Spleen (tissue), 11 donors: ENCODE results near the gene UNC5CL. TPM values are rescaled to one million over a fixed set of nuclear protein-coding genes. Genes with fewer than 3 reads are reported as not detected.
"Not testable (repeated sequence)": the region's sequence is repeated elsewhere in the genome, so short reads cannot be mapped to it uniquely, and the experiment has no call there.

ENCODE experiments used
- DNase-seq: peaks from one replicate; pipeline ENCODE4 v3.0.0-alpha.2; 2020
- H3K27ac ChIP-seq, 8 donors: fragments of 200-600 bp; sonication (generic) in 7 of 8; 1 replicate in 4 of 8; 2 replicates in 4 of 8; pipeline versions ENCODE4 v1.5.0 to v1.8.0; 2016 to 2021; ENCODE audit warnings: inconsistent platforms in 4 of 8, mild to moderate bottlenecking in 4 of 8, moderate library complexity in 1 of 8
- H3K27me3 ChIP-seq, 7 donors: fragments of 200-600 bp; sonication (generic) in 6 of 7; replicated peaks in 1 of 7; 1 replicate in 4 of 7; 2 replicates in 3 of 7; pipeline versions ENCODE4 v1.5.0 to v1.8.0; 2016 to 2021; ENCODE audit warnings: inconsistent platforms in 3 of 7, mild to moderate bottlenecking in 1 of 7
- H3K36me3 ChIP-seq, 6 donors: fragments of 200-600 bp; sonication (generic) in 5 of 6; 1 replicate in 4 of 6; 2 replicates in 2 of 6; pipeline versions ENCODE4 v1.5.0 to v1.8.0; 2016 to 2021; ENCODE audit warnings: inconsistent platforms in 2 of 6
- H3K4me1 ChIP-seq, 6 donors: fragments of 200-600 bp; sonication (generic) in 5 of 6; 1 replicate in 3 of 6; 2 replicates in 3 of 6; pipeline versions ENCODE4 v1.5.0 to v1.8.0; 2016 to 2021; ENCODE audit warnings: inconsistent platforms in 3 of 6
- H3K4me3 ChIP-seq, 8 donors: fragments of 200-600 bp; sonication (generic) in 7 of 8; 1 replicate in 4 of 8; 2 replicates in 4 of 8; pipeline versions ENCODE4 v1.5.0 to v1.8.0; 2016 to 2021; ENCODE audit warnings: inconsistent platforms in 4 of 8, mild to moderate bottlenecking in 4 of 8, moderate library complexity in 2 of 8
- H3K9me3 ChIP-seq, 8 donors: fragments of 200-600 bp; sonication (generic) in 7 of 8; 1 replicate in 4 of 8; 2 replicates in 4 of 8; pipeline versions ENCODE4 v1.5.0 to v1.8.0; 2016 to 2021; ENCODE audit warnings: inconsistent platforms in 4 of 8
- POLR2A ChIP-seq, 3 donors: fragments of 450-650 bp; IDR thresholded peaks; one replicate each; pipeline ENCODE4 v1.5.1; 2017; ENCODE audit warnings: antibody characterized with exemption in 3 of 3, mild to moderate bottlenecking in 1 of 3
- POLR2AphosphoS5 ChIP-seq, 3 donors: sonication (generic); formaldehyde crosslinking; IDR thresholded peaks; one replicate each; pipeline ENCODE4 v1.5.1; 2017; ENCODE audit warnings: antibody characterized with exemption in 3 of 3
- WGBS, 5 donors: extraction: QIAGEN DNeasy Blood & Tissue Kit in 3 of 5; methylation state at CpG; one replicate each; pipeline versions ENCODE4 v1.1.5 to v1.1.7; 2013 to 2018; 5-methylcytosine and 5-hydroxymethylcytosine counted together
- intact Hi-C: fragments of 100-400 bp; cut with DNase I; formaldehyde crosslinking; loops from one replicate; pipeline ENCODE4 v1.15.0; 2023; ENCODE audit warnings: low total_unique reads
- polyA plus RNA-seq, 3 donors: library from polyadenylated mRNA; stranded (reverse); fragments of 200-250 nt; gene quantifications; one replicate each; pipeline ENCODE4 v1.2.1, GENCODE V29; 2013
- total RNA-seq, 7 donors: library from RNA; depleted of rRNA in 3 of 7; stranded (reverse); fragments of >200 nt in 3 of 7; fragmentation: NEBNext Ultra II Directional in 4 of 7; extraction: Animal tissue kit (Norgen Biotek cat#: 25700) in 4 of 7; gene quantifications; one replicate each; pipeline versions ENCODE4 v1.1.0 to v1.2.1, GENCODE V29; 2016 to 2021
- TF ChIP-seq, protein P1 (sequence below), 11 experiments: fragments of 200-600 bp in 7 of 11; fragments of 450-650 bp in 4 of 11; sonication (generic) in 4 of 11; IDR thresholded peaks in 8 of 11; conservative IDR thresholded peaks in 3 of 11; 1 replicate in 7 of 11; 2 replicates in 4 of 11; pipeline versions ENCODE4 v1.4.0 to v1.8.0; 2016 to 2021; ENCODE audit warnings: antibody characterized with exemption in 11 of 11, inconsistent platforms in 4 of 11, mild to moderate bottlenecking in 1 of 11
- donor health status: healthy with polysubstance abuse.
- donor health status: DM: no; HTN: no; CAD: no; lungs with moderate emphysema.
- donor health status: DM: no; HTN: no; CAD: no.
- donor health status: Bipolar disorder and iron deficiency.
- donor health status: healthy.
- donor health status: DM: no; HTN: no; CAD: no.
- donor health status: DM: yes; HTN: yes; CAD: no.

Gene UNC5CL
- total and polyA plus RNA-seq, 10 donors, result 1.4 to 3.9 (median 2.7) TPM

DNA sequence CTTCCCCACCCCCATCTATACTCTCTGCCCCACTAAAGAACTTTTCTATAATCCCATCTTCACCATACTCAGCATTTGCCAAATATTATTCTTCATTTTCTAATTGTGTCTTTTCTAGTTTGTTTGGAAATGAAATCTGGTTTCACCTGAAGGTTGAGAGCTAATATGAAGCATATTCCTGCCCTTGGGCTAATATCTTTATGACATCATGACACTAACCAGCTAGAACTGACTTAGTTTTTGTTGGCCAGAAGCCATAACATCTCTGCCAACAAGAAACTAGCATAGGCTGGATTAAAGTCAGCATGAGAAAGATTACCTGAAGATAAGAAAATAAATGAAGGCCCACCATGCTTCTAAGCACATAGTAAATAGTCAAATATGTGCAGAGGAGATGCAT, 16.7 kb downstream of the UNC5CL start:
- Histone ChIP-seq H3K4me3 (no peak overlapping the region), H3K27ac (no peak overlapping the region), H3K27me3 (no peaks in the 10 kb centered on the region), H3K9me3 (peaks cover 0 to 4% (median 0%) of the 10 kb centered on the region in 8 donors), H3K36me3 (no peaks in the 10 kb centered on the region), H3K4me1 (peaks cover 1 to 4% (median 4%) of the 10 kb centered on the region in 6 donors)
- no peak for DNase-seq
- intact Hi-C loops, result loop anchor here (10.0 kb wide), 1 partner anchor 1667 kb away; no protein-coding TSS in a partner anchor
- TF ChIP-seq, protein P1, sequence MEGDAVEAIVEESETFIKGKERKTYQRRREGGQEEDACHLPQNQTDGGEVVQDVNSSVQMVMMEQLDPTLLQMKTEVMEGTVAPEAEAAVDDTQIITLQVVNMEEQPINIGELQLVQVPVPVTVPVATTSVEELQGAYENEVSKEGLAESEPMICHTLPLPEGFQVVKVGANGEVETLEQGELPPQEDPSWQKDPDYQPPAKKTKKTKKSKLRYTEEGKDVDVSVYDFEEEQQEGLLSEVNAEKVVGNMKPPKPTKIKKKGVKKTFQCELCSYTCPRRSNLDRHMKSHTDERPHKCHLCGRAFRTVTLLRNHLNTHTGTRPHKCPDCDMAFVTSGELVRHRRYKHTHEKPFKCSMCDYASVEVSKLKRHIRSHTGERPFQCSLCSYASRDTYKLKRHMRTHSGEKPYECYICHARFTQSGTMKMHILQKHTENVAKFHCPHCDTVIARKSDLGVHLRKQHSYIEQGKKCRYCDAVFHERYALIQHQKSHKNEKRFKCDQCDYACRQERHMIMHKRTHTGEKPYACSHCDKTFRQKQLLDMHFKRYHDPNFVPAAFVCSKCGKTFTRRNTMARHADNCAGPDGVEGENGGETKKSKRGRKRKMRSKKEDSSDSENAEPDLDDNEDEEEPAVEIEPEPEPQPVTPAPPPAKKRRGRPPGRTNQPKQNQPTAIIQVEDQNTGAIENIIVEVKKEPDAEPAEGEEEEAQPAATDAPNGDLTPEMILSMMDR (IDR thresholded peaks at IDR 0.05 in 8 of 11, conservative IDR thresholded peaks at IDR 0.05 in 3 of 11), result no peak
- TF ChIP-seq POLR2AphosphoS5 (IDR thresholded peaks at IDR 0.05) (no peak), POLR2A (IDR thresholded peaks at IDR 0.05) (no peak)

DNA sequence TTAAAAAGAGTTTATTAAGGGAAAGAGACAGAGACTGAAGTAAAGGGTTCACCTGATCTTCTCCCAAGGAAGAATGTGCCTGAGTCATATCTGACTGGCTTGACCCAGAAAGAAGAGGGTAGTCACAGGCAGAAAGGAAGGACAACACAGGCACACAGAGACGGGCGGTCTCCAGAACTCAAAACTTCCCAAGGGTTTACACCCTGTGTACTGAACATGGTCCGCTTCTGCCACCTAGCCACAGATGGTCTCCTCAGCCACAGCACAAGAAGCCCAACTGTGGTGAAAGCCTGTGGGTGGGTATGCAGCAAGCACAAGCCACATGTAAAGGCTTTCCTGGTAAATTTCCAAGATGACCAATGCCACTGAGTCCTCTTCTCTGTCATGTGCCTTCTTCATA, 17.2 kb downstream of the UNC5CL start:
- Histone ChIP-seq H3K4me3 (no peak overlapping the region), H3K27me3 (no peaks in the 10 kb centered on the region), H3K4me1 (no peaks in the 10 kb centered on the region), H3K36me3 (no peaks in the 10 kb centered on the region), H3K27ac (no peak overlapping the region), H3K9me3 (peaks cover 0 to 4% (median 0%) of the 10 kb centered on the region in 8 donors)
- TF ChIP-seq, protein P1 (IDR thresholded peaks at IDR 0.05 in 8 of 11, conservative IDR thresholded peaks at IDR 0.05 in 3 of 11), result no peak
- TF ChIP-seq POLR2AphosphoS5 (IDR thresholded peaks at IDR 0.05) (no peak), POLR2A (IDR thresholded peaks at IDR 0.05) (no peak)
- WGBS, 5 donors, result 79 to 97% (median 90%) methylated on average over 3 of the region's 3 CpGs
- intact Hi-C loops, result loop anchor here (10.0 kb wide), 1 partner anchor 1667 kb away; no protein-coding TSS in a partner anchor
- no peak for DNase-seq

DNA sequence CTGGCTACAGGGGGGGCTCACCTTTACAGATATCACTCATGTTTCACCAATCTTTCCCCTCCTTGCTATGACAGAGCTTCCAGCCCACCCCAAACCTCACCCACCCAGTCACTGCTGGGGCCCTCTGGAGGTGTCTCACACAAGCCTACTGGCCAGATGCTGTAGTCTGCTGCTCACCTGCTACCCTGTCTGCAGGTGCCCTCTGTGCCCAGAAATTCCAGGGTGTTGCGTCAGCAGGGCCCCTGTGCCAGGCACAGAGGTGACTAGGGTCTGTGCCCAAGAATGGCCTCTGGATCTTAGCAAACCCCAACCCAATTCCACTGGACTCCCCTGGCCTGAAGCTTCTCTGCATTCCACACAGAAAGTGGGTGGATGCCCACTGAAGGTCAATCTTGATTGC, 21.4 kb downstream of the UNC5CL start:
- intact Hi-C loops, result no loop called here
- no peak for DNase-seq
- no peaks in the 10 kb centered on the region for H3K4me1 ChIP-seq

DNA sequence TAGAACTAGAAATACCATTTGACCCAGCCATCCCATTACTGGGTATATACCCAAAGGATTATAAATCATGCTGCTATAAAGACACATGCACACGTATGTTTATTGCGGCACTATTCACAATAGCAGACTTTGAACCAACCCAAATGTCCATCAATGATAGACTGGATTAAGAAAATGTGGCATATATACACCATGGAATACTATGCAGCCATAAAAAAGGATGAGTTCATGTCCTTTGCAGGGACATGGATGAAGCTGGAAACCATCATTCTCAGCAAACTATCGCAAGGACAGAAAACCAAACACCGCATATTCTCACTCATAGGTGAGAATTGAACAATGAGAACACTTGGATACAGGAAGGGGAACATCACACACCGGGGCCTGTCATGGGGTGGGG, 23.2 kb downstream of the UNC5CL start:
- H3K27ac ChIP-seq, H3K27me3 ChIP-seq, intact Hi-C loops, H3K36me3 ChIP-seq, H3K9me3 ChIP-seq, H3K4me1 ChIP-seq, H3K4me3 ChIP-seq, DNase-seq: not testable (repeated sequence)
- WGBS, 5 donors, result 93 to 97% (median 95%) methylated on average over 4 to 5 of the region's 5 CpGs

More for the DNA sequence above, 21.4 kb downstream of the UNC5CL start:
- Histone ChIP-seq H3K36me3 (no peaks in the 10 kb centered on the region), H3K27ac (no peak overlapping the region), H3K4me3 (no peak overlapping the region), H3K9me3 (peaks cover 0 to 4% (median 0%) of the 10 kb centered on the region in 8 donors), H3K27me3 (no peaks in the 10 kb centered on the region)
- 90 to 100% (median 97%) methylated on average over 1 of the region's 1 CpG; no CpG with 5 or more reads in 1 of the 5 donors for WGBS, 5 donors
- no peak for TF ChIP-seq POLR2AphosphoS5 (IDR thresholded peaks at IDR 0.05)
- TF ChIP-seq, protein P1 (IDR thresholded peaks at IDR 0.05 in 8 of 11, conservative IDR thresholded peaks at IDR 0.05 in 3 of 11), result no peak
- TF ChIP-seq POLR2A (IDR thresholded peaks at IDR 0.05), result no peak

DNA sequence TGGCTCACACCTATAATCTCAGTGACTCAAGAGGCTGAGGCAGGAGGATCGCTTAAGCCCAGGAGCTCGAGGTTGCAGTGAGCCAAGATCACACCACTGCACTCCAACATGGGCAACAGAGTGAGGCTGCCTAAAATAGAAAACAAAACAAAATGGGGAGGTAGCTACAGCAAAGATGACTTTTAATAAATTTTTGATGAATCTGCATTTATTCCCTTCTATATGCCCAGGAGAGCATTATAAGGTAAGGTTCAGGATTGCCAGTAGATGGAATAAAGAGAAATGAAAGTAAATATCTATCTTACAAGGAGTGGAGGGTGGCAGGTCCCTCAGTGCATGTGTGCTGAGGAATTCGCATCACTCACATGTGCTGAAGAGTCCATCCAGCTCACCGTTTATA, 24.2 kb downstream of the UNC5CL start:
- H3K27me3 ChIP-seq, result no peaks in the 10 kb centered on the region
- H3K9me3 ChIP-seq, result peaks cover 0 to 4% (median 0%) of the 10 kb centered on the region in 8 donors
- H3K4me1 ChIP-seq, result no peaks in the 10 kb centered on the region
- no peak overlapping the region for H3K27ac ChIP-seq
- no peak overlapping the region for H3K4me3 ChIP-seq
- no peaks in the 10 kb centered on the region for H3K36me3 ChIP-seq
- 87 to 96% (median 94%) methylated on average over 4 of the region's 4 CpGs for WGBS, 5 donors
- DNase-seq, result no peak
- TF ChIP-seq, protein P1 (IDR thresholded peaks at IDR 0.05 in 8 of 11, conservative IDR thresholded peaks at IDR 0.05 in 3 of 11), result no peak
- TF ChIP-seq POLR2A (IDR thresholded peaks at IDR 0.05) (no peak), POLR2AphosphoS5 (IDR thresholded peaks at IDR 0.05) (no peak)
- intact Hi-C loops, result no loop called here
